ENCODE data around the gene MID1.

MID1 gene

GRCh38 chrX:10615931-10616774 is 4.2 kb downstream of the MID1 start:
- no peak for ATAC-seq (ENCODE audit: low read depth)

GRCh38 chrX:10612215-10612614 is 8.2 kb downstream of the MID1 start:
- no peaks in the 10 kb centered on the region for H3K9me3 ChIP-seq (ENCODE audit: severe bottlenecking)
- TF ChIP-seq CTCF (IDR thresholded peaks at IDR 0.05; ENCODE audit: poor library complexity, severe bottlenecking): no peak
- peak overlapping the region; percentile 40 for H3K27ac ChIP-seq (ENCODE audit: poor library complexity, severe bottlenecking)
- H3K4me3 ChIP-seq (ENCODE audit: severe bottlenecking): no peak overlapping the region
- DNase-seq (ENCODE audit: low spot score) (no peak), ATAC-seq (ENCODE audit: low read depth) (peak; percentile 36; the same call in 2 of the 3 replicates)
- H3K36me3 ChIP-seq (ENCODE audit: low read depth): no peaks in the 10 kb centered on the region
- no peaks in the 10 kb centered on the region for H3K27me3 ChIP-seq (ENCODE audit: insufficient read depth, poor library complexity, severe bottlenecking)
- peaks cover 27% of the 10 kb centered on the region for H3K4me1 ChIP-seq (ENCODE audit: insufficient read depth, poor library complexity, severe bottlenecking)

More at GRCh38 chrX:10615931-10616774, 4.2 kb downstream of the MID1 start:
- H3K9me3 ChIP-seq (ENCODE audit: severe bottlenecking): no peaks in the 10 kb centered on the region
- no peaks in the 10 kb centered on the region for H3K27me3 ChIP-seq (ENCODE audit: insufficient read depth, poor library complexity, severe bottlenecking)
- H3K4me1 ChIP-seq (ENCODE audit: insufficient read depth, poor library complexity, severe bottlenecking): peaks cover 36% of the 10 kb centered on the region
- peak overlapping the region; percentile 83 for H3K27ac ChIP-seq (ENCODE audit: poor library complexity, severe bottlenecking)
- no peak for DNase-seq (ENCODE audit: low spot score)
- H3K4me3 ChIP-seq (ENCODE audit: severe bottlenecking): no peak overlapping the region
- TF ChIP-seq CTCF (IDR thresholded peaks at IDR 0.05; ENCODE audit: poor library complexity, severe bottlenecking): peak; percentile 78
- H3K36me3 ChIP-seq (ENCODE audit: low read depth): no peaks in the 10 kb centered on the region

- no peaks in the 10 kb centered on the region for H3K27me3 ChIP-seq (ENCODE audit: insufficient read depth, poor library complexity, severe bottlenecking)
- TF ChIP-seq CTCF (IDR thresholded peaks at IDR 0.05; ENCODE audit: poor library complexity, severe bottlenecking): no peak
- H3K36me3 ChIP-seq (ENCODE audit: low read depth): no peaks in the 10 kb centered on the region
- peak overlapping the region; percentile 40 for H3K27ac ChIP-seq (ENCODE audit: poor library complexity, severe bottlenecking)
- H3K9me3 ChIP-seq (ENCODE audit: severe bottlenecking): no peaks in the 10 kb centered on the region
- DNase-seq (ENCODE audit: low spot score): no peak
- no peak overlapping the region for H3K4me3 ChIP-seq (ENCODE audit: severe bottlenecking)
- H3K4me1 ChIP-seq (ENCODE audit: insufficient read depth, poor library complexity, severe bottlenecking): peaks cover 21% of the 10 kb centered on the region
- no peak for ATAC-seq (ENCODE audit: low read depth)
These were observed 8.8 kb downstream of the MID1 start for GRCh38 chrX:10611441-10612090.

GRCh38 chrX:10608099-10608498 is 12.3 kb downstream of the MID1 start:
- ATAC-seq (ENCODE audit: low read depth): no peak
- Histone ChIP-seq H3K9me3 (ENCODE audit: severe bottlenecking) (no peaks in the 10 kb centered on the region), H3K27me3 (ENCODE audit: insufficient read depth, poor library complexity, severe bottlenecking) (no peaks in the 10 kb centered on the region), H3K4me1 (ENCODE audit: insufficient read depth, poor library complexity, severe bottlenecking) (peaks cover 15% of the 10 kb centered on the region), H3K4me3 (ENCODE audit: severe bottlenecking) (no peak overlapping the region), H3K27ac (ENCODE audit: poor library complexity, severe bottlenecking) (no peak overlapping the region), H3K36me3 (ENCODE audit: low read depth) (no peaks in the 10 kb centered on the region)
- DNase-seq (ENCODE audit: low spot score): no peak
- no peak for TF ChIP-seq CTCF (IDR thresholded peaks at IDR 0.05; ENCODE audit: poor library complexity, severe bottlenecking)

All from RWPE2 (cell line).